Mucosa of stomach (tissue), 1 donor: Measurements from ENCODE around the gene ARMH1.
A peak's percentile ranks its signal among the peaks of the same experiment; 100 is the strongest.
"Not testable (repeated sequence)": the region's sequence is repeated elsewhere in the genome, so short reads cannot be mapped to it uniquely, and the experiment has no call there.

ENCODE experiments used
- H3K27me3 ChIP-seq: one replicate; pipeline ENCODE4 v1.7.0; 2013; ENCODE audit warnings: mild to moderate bottlenecking, low read length; ENCODE audit not compliant: control insufficient read depth, insufficient read depth
- H3K36me3 ChIP-seq: one replicate; pipeline ENCODE4 v1.7.0; 2013; ENCODE audit warnings: low read length; ENCODE audit not compliant: control insufficient read depth, insufficient read depth
- H3K4me1 ChIP-seq: one replicate; pipeline ENCODE4 v1.7.0; 2013; ENCODE audit warnings: mild to moderate bottlenecking, low read length; ENCODE audit not compliant: control insufficient read depth, insufficient read depth
- H3K4me3 ChIP-seq: one replicate; pipeline ENCODE4 v1.7.0; 2013; ENCODE audit warnings: low read length
- H3K9ac ChIP-seq: one replicate; pipeline ENCODE4 v1.7.0; 2013; ENCODE audit warnings: mild to moderate bottlenecking, low read length, moderate library complexity
- H3K9me3 ChIP-seq: one replicate; pipeline ENCODE4 v1.7.0; 2013; ENCODE audit warnings: mild to moderate bottlenecking, low read length, moderate library complexity; ENCODE audit not compliant: control insufficient read depth
- donor health status: Pancreatic carcinoma.

Gene ARMH1

DNA sequence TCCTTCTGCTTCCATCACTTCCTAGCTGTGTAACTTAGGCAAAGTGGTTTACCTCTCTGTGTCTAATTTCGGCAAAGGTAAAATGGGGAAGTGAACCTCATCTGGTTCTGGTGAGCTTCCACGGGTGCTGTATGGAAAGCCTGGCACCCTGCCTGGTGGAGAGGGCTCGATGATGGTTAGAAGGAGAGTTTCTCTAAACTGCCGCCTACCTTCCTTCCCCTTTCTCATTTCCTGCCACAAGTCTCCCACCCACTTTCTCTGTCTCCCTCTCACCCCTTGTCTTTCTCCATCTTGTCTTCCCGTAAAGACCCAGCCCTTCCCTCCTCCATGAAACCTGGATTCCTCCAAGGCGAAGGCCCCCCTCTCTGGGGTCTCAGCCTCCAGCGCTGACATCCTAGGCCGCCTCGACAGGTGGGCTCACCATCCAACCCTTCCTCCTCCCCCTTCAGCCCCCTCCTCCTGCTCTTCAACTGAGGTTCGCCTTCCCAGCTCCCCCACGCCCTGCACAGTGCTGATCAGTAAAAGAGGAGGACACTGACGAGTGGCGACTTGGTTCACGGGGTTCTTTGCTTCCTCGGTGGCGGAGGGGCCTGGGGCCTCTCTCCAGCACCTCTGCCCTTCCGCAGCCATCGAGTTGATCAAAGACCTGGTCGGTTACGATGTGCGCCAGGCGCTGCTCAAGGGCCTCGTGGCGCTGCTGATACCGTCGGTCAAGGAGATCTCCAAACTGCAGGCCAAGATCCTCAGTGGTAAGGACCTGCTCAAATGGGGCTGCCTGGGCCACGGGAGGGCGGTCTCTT, 49.2 kb downstream of the ARMH1 start:
- no peaks in the 10 kb centered on the region for H3K36me3 ChIP-seq
- H3K4me1 ChIP-seq = no peaks in the 10 kb centered on the region

DNA sequence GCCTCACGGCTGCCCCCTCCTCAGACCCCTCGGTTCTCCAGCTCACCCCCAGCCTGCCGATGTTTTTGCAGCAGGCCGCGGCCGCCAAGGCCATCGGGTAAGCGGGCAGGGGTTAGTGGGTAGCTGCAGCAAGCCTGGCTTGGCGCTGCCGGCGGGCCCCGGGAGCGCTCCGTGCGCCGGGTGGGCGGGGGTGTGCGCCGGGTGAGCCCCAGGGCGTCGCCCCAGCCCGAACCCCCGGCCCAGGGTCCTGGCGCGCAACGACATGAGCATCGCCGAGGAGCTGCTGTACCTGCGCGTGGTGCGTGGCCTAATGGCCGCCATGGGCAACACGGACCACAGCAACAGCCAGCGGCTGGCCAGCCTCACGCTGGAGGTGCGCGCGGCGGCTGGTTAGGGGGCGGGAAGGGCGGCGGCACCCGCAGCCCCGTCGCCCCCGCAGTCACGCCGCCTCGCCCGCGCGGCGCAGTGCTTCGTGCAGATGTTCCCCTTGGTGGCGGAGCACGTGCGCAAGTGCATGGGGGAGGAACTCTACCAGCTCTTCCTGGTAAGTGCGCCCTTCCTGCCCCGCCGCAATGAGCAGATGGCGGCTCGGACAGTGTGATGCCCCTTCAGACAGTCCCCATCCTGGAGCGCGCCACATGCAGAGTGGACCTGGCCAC, 49.9 kb downstream of the ARMH1 start:
- H3K4me1 ChIP-seq = no peaks in the 10 kb centered on the region
- no peaks in the 10 kb centered on the region for H3K9me3 ChIP-seq
- no peaks in the 10 kb centered on the region for H3K36me3 ChIP-seq
- H3K27me3 ChIP-seq = no peaks in the 10 kb centered on the region
- H3K9ac ChIP-seq = no peak overlapping the region
- H3K4me3 ChIP-seq = no peak overlapping the region

More for the DNA sequence above, 49.2 kb downstream of the ARMH1 start:
- Histone ChIP-seq H3K9ac (no peak overlapping the region), H3K27me3 (no peaks in the 10 kb centered on the region), H3K9me3 (no peaks in the 10 kb centered on the region), H3K4me3 (no peak overlapping the region)

GRCh38 chr1:44724955-44725698, 50.6 kb downstream of the ARMH1 start:
- H3K9me3 ChIP-seq = no peaks in the 10 kb centered on the region
- H3K4me1 ChIP-seq = no peaks in the 10 kb centered on the region
- no peak overlapping the region for H3K9ac ChIP-seq
- H3K36me3 ChIP-seq = no peaks in the 10 kb centered on the region
- no peak overlapping the region for H3K4me3 ChIP-seq
- no peaks in the 10 kb centered on the region for H3K27me3 ChIP-seq

DNA sequence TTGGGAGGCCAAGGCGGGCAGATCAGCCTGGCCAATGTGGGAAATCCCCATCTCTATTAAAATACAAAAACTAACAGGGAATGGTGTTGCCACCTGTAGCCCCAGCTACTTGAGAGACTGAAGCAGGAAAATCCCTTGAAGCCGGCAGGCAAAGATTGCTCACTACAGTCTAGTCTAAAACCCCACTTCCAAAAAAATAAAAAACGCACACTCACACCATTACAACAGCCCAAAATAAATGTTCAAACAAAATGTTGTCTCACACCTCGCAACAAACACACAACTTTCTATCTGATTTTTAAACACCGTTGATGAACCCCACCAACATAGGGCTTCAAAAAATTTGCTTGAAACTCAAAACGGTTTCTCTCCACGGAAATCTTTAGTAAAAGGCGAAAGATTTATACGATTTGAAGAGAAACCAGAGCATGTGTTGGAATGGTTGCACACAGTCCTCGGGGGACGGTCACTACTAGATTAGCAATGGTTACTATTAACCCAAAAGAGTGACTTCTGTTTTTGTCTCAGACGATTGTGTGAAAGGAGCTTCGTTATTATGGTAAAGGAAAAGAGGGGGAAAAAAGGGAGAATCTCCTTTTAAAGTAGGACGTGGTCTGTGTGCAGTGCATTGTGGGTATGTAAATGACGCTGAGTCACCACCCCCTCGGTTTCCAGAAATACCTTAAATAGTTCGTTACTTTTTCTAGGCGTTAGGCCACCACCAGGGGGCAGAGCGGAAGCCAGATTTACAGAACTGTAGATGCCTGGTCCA, 56.4 kb downstream of the ARMH1 start, which contains the start of gene RNU5D-1:
RNU5D-1 (minus strand) TSS at position 430 of the 772 bp plus-strand sequence.
- Histone ChIP-seq H3K36me3 (no peaks in the 10 kb centered on the region), H3K4me3 (peak within 1 kb of the TSS; percentile 5), H3K9me3 (no peaks in the 10 kb centered on the region), H3K27me3 (no peaks in the 10 kb centered on the region), H3K4me1 (peaks cover 5% of the 10 kb centered on the region), H3K9ac (peak within 1 kb of the TSS; percentile 85)

GRCh38 chr1:44733365-44733764, 58.9 kb downstream of the ARMH1 start:
- Histone ChIP-seq H3K9ac (no peak overlapping the region), H3K4me3 (no peak overlapping the region), H3K27me3 (no peaks in the 10 kb centered on the region), H3K9me3 (no peaks in the 10 kb centered on the region), H3K36me3 (no peaks in the 10 kb centered on the region), H3K4me1 (peaks cover 5% of the 10 kb centered on the region)

DNA sequence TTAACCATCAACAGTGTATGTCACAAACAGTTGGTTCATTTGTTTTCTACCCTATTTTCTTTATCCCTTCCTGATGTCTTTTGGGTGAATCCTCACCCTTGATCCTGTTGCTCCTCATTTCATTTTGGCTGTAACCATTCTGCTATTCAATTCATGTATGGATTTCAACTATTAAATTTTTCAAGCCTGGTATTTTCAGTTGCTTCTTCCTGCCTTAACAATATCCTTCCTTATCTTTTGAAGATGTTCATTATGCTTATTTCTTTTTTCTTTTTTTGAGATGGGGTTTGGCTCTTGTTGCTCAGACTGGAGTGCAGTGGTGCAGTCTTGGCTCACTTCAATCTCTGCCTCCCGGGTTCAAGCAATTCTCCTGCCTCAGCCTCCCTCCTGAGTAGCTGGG, 59.3 kb downstream of the ARMH1 start:
- H3K36me3 ChIP-seq = no peaks in the 10 kb centered on the region
- H3K27me3 ChIP-seq = no peaks in the 10 kb centered on the region
- no peak overlapping the region for H3K9ac ChIP-seq
- peaks cover 5% of the 10 kb centered on the region for H3K4me1 ChIP-seq
- no peaks in the 10 kb centered on the region for H3K9me3 ChIP-seq
- H3K4me3 ChIP-seq = no peak overlapping the region

DNA sequence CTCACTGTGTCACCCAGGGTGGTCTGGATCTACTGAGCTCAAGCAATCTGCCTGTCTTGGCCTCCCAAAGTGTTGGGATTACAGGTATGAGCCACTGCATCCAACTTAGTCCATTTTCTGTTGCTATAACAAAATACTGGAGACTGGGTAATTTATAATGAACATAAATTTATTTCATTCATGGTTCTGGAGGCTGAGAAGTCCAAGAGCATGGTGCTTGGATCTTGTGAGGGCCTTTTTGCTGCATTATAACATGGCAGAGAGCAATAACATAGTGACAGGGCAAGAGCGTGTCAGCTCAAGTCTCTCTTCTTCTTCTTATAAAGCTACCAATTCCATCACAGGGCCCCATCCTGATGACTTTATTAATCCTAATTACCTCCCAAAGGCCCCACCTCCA, 61.5 kb downstream of the ARMH1 start:
- H3K9ac ChIP-seq = no peak overlapping the region
- H3K4me3 ChIP-seq = no peak overlapping the region
- no peaks in the 10 kb centered on the region for H3K27me3 ChIP-seq
- peaks cover 9% of the 10 kb centered on the region for H3K4me1 ChIP-seq
- no peaks in the 10 kb centered on the region for H3K36me3 ChIP-seq
- H3K9me3 ChIP-seq = no peaks in the 10 kb centered on the region

- not testable (repeated sequence) for H3K9me3 ChIP-seq
Measured at GRCh38 chr1:44738953-44739306, 64.4 kb downstream of the ARMH1 start.

DNA sequence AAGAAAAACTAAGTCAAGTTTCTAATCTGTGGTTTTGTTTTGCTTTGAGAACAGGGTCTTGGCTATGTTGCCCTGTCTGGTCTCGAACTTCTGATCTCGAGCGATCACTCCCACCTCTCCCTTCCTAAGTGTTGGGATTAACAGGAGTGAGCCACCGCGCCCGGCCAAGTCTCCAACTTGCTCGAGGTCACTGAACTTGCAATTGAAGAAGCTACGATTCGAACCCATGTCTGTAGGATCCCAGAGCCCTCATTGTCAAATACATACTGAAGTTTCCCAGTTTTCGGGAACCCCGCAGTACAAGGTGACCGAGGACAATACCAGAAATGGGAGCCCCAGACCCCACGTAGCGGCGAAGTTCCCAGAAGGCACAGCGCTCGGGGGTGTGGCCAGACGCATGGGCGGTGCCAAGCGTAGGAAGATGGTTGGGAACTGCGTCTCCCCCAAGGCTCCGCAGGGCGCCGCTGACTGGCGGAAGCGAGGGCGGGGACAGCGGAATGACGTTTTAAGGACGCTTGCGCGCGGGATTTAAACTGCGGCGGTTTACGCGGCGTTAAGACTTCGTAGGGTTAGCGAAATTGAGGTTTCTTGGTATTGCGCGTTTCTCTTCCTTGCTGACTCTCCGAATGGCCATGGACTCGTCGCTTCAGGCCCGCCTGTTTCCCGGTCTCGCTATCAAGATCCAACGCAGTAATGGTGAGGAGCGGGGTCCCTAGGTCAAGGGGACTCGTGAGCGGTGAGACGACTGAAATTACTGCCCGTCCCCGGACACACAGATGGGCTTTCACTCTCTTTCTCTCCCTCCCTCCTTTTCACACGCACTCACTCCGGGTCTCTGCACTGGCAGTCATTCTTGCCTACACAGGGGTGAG, 65.0 kb downstream of the ARMH1 start, which contains the start of gene KIF2C:
KIF2C (plus strand) TSS at position 531 of the 872 bp plus-strand sequence; CDS start at position 627, 96 bp downstream.
- H3K36me3 ChIP-seq = no peaks in the 10 kb centered on the region
- H3K4me1 ChIP-seq = peaks cover 9% of the 10 kb centered on the region
- no peaks in the 10 kb centered on the region for H3K27me3 ChIP-seq
- H3K9ac ChIP-seq = peak within 1 kb of the TSS; percentile 71
- H3K4me3 ChIP-seq = peak within 1 kb of the TSS; percentile 40
- no peaks in the 10 kb centered on the region for H3K9me3 ChIP-seq

More at GRCh38 chr1:44738953-44739306, 64.4 kb downstream of the ARMH1 start:
- peak overlapping the region; percentile 71 for H3K9ac ChIP-seq
- not testable (repeated sequence) for H3K4me1 ChIP-seq, H3K27me3 ChIP-seq, H3K36me3 ChIP-seq
- H3K4me3 ChIP-seq = peak overlapping the region; percentile 40

- Histone ChIP-seq H3K9me3 (no peaks in the 10 kb centered on the region), H3K36me3 (no peaks in the 10 kb centered on the region), H3K27me3 (no peaks in the 10 kb centered on the region), H3K9ac (peak overlapping the region; percentile 71), H3K4me3 (peak overlapping the region; percentile 40), H3K4me1 (peaks cover 9% of the 10 kb centered on the region)
Measured at GRCh38 chr1:44740179-44740617, 65.7 kb downstream of the ARMH1 start.

DNA sequence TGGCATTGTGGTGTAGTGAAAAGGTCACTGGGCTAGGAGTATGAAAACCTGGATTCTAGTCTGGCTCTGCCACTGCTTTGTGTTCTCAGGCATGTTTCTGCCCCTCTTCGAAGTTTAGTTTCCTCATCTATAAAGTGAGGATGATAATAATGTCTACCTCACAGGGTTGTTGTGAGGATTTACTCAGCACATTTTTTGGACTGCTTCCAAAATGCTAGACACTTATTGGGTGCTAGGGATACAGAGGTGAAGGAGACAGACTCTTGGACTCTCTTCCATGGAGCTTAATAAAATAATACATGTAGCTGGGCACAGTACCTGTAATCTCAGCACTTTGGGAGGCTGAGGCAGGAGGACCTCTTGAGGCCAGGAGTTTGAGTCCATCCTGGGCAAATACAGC, 68.7 kb downstream of the ARMH1 start:
- H3K9ac ChIP-seq = no peak overlapping the region

More for the DNA sequence above, 68.7 kb downstream of the ARMH1 start:
- Histone ChIP-seq H3K36me3 (no peaks in the 10 kb centered on the region), H3K9me3 (no peaks in the 10 kb centered on the region), H3K4me3 (no peak overlapping the region), H3K27me3 (no peaks in the 10 kb centered on the region), H3K4me1 (peaks cover 9% of the 10 kb centered on the region)
